GM23338 (cell line): Measurements from ENCODE around the gene KCNIP1. TPM values are rescaled to one million over a fixed set of nuclear protein-coding genes. Genes with fewer than 3 reads are reported as not detected.
A peak's percentile ranks its signal among the peaks of the same experiment; 100 is the strongest.

Experiments
- ATAC-seq: fragments of 200-7000 bp; cut with Tn5 transposase; 3 replicates; pipeline ENCODE4 v1.9.1; 2020
- DNase-seq: peaks from one replicate; pipeline ENCODE4 v3.0.0-alpha.2; 2015; ENCODE audit warnings: low spot score
- H2AFZ ChIP-seq: fragments of 200-600 bp; sonication (generic); 2 replicates; pipeline ENCODE4 v1.8.0; 2016; ENCODE audit warnings: antibody characterized with exemption, mild to moderate bottlenecking, moderate library complexity
- H3F3A ChIP-seq: fragments of 200-600 bp; sonication (generic); replicated peaks from 2 replicates; pipeline ENCODE4 v1.8.0; 2017; ENCODE audit warnings: antibody characterized with exemption, mixed run types, low read depth
- H3K27ac ChIP-seq: fragments of 200-600 bp; sonication (generic); 2 replicates; pipeline ENCODE4 v1.6.1; 2016; ENCODE audit warnings: low read depth
- H3K27me3 ChIP-seq: fragments of 200-600 bp; sonication (generic); 2 replicates; pipeline ENCODE4 v1.8.0; 2016; ENCODE audit warnings: mild to moderate bottlenecking, mixed run types, moderate library complexity; ENCODE audit not compliant: insufficient read depth
- H3K36me3 ChIP-seq: fragments of 200-600 bp; sonication (generic); 2 replicates; pipeline ENCODE4 v1.8.0; 2016; ENCODE audit warnings: mild to moderate bottlenecking; ENCODE audit not compliant: insufficient read depth
- H3K4me1 ChIP-seq: fragments of 200-600 bp; sonication (generic); 2 replicates; pipeline ENCODE4 v1.8.0; 2016; ENCODE audit warnings: mild to moderate bottlenecking, moderate library complexity; ENCODE audit not compliant: insufficient read depth
- H3K4me2 ChIP-seq: fragments of 200-600 bp; sonication (generic); 2 replicates; pipeline ENCODE4 v1.7.1; 2017; ENCODE audit warnings: mixed run types
- H3K4me3 ChIP-seq: fragments of 200-600 bp; sonication (generic); 2 replicates; pipeline ENCODE4 v1.6.1; 2016; ENCODE audit warnings: mixed run types
- H3K79me2 ChIP-seq: fragments of 200-600 bp; sonication (generic); replicated peaks from 2 replicates; pipeline ENCODE4 v1.8.0; 2017; ENCODE audit warnings: mild to moderate bottlenecking; ENCODE audit not compliant: insufficient read depth
- H3K9me2 ChIP-seq: fragments of 200-600 bp; sonication (generic); 2 replicates; pipeline ENCODE4 v1.8.0; 2017; ENCODE audit not compliant: insufficient read depth
- H4K20me1 ChIP-seq: fragments of 200-600 bp; sonication (generic); replicated peaks from 2 replicates; pipeline ENCODE4 v1.8.0; 2017; ENCODE audit warnings: mild to moderate bottlenecking; ENCODE audit not compliant: insufficient read depth
- H3K27ac Mint-ChIP-seq: 2 replicates; pipeline ENCODE4 v1.8.0; 2020; ENCODE audit warnings: inconsistent platforms, mild to moderate bottlenecking, moderate library complexity, mixed read lengths
- H3K27me3 Mint-ChIP-seq: 3 replicates; pipeline ENCODE4 v1.8.0; 2022; ENCODE audit warnings: low read depth, mild to moderate bottlenecking, moderate library complexity, mixed read lengths, inconsistent platforms; ENCODE audit not compliant: insufficient read depth, poor library complexity
- H3K36me3 Mint-ChIP-seq: 3 replicates; pipeline ENCODE4 v1.8.0; 2021; ENCODE audit warnings: low read depth, mild to moderate bottlenecking, inconsistent platforms, moderate library complexity, mixed read lengths
- H3K4me1 Mint-ChIP-seq: 3 replicates; pipeline ENCODE4 v1.8.0; 2020; ENCODE audit warnings: mild to moderate bottlenecking, inconsistent platforms, mixed read lengths
- H3K4me3 Mint-ChIP-seq: 3 replicates; pipeline ENCODE4 v1.8.0; 2021; ENCODE audit warnings: moderate library complexity, mild to moderate bottlenecking, inconsistent platforms, mixed read lengths
- H3K9me3 Mint-ChIP-seq: 3 replicates; pipeline ENCODE4 v1.8.0; 2020; ENCODE audit warnings: moderate library complexity, mild to moderate bottlenecking, inconsistent platforms, mixed read lengths
- EZH2 ChIP-seq: fragments of 200-600 bp; sonication (generic); IDR thresholded peaks from one replicate; pipeline ENCODE4 v1.8.0; 2017; ENCODE audit warnings: antibody characterized with exemption, mild to moderate bottlenecking, low read depth; ENCODE audit not compliant: unreplicated experiment
- POLR2AphosphoS5 ChIP-seq: IDR thresholded peaks from 2 replicates; pipeline ENCODE4 v1.6.1; 2016; ENCODE audit warnings: antibody characterized with exemption, low read depth
- REST ChIP-seq: IDR thresholded peaks from one replicate; pipeline ENCODE4 v1.6.1; 2018; ENCODE audit warnings: antibody characterized with exemption; ENCODE audit not compliant: unreplicated experiment
- STAT1 ChIP-seq: IDR thresholded peaks from one replicate; pipeline ENCODE4 v1.6.1; 2016; ENCODE audit warnings: antibody characterized with exemption; ENCODE audit not compliant: unreplicated experiment
- ZNF114 ChIP-seq: fragments of 250-450 bp; sonication (Bioruptor Pico); IDR thresholded peaks from 2 replicates; pipeline ENCODE4 v1.5.0; 2020; ENCODE audit warnings: mild to moderate bottlenecking, moderate library complexity
- ZNF331 ChIP-seq: fragments of 250-450 bp; sonication (Bioruptor Pico); IDR thresholded peaks from 2 replicates; pipeline ENCODE4 v1.5.0; 2020; ENCODE audit warnings: low read depth, mild to moderate bottlenecking, moderate library complexity
- ZNF462 ChIP-seq: fragments of 250-450 bp; sonication (Bioruptor Pico); IDR thresholded peaks from 2 replicates; pipeline ENCODE4 v1.5.0; 2020; ENCODE audit warnings: mild to moderate bottlenecking, moderate library complexity
- polyA plus RNA-seq: library from polyadenylated mRNA; unstranded; fragments of >200 nt; fragmentation: Nextera tagmentation; extraction: Ambion mirVana; gene quantifications from 2 replicates; pipeline ENCODE4 v1.2.1, GENCODE V29; 2016
- total RNA-seq: library from RNA; depleted of rRNA; stranded (reverse); fragments of >200 nt; shearing (Covaris generic); gene quantifications from 2 replicates; pipeline ENCODE4 v1.2.3, GENCODE V29; 2014
- TF ChIP-seq, protein P1 (sequence below), 2 experiments: fragments of 200-600 bp in 1 of 2; sonication (generic) in 1 of 2; conservative IDR thresholded peaks; 2 replicates each; pipeline versions ENCODE4 v1.5.1 to v1.6.1; 2016 to 2017; ENCODE audit warnings: antibody characterized with exemption in 2 of 2, low read depth in 2 of 2, mild to moderate bottlenecking in 2 of 2, moderate library complexity in 1 of 2

The KCNIP1 gene
- total and polyA plus RNA-seq, 2 experiments from 2014 or later, result 0.31 to 0.87 TPM

- Histone ChIP-seq H3K27me3 (peaks cover 34% of the 10 kb centered on the region), H3K4me3 (no peak overlapping the region), H3K79me2 (no peaks in the 10 kb centered on the region), H3K27ac (no peak overlapping the region), H2AFZ (no peak overlapping the region), H4K20me1 (no peaks in the 10 kb centered on the region), H3K4me2 (no peak overlapping the region), H3K4me1 (peaks cover 8% of the 10 kb centered on the region; the same call in 1 of the 2 replicates), H3F3A (no peaks in the 10 kb centered on the region), H3K9me2 (no peaks in the 10 kb centered on the region), H3K36me3 (no peaks in the 10 kb centered on the region)
- Mint-ChIP-seq H3K36me3 (no peaks in the 10 kb centered on the region), H3K4me1 (peaks cover 33% of the 10 kb centered on the region), H3K27me3 (peaks cover 34% of the 10 kb centered on the region), H3K27ac (no peak overlapping the region), H3K9me3 (peaks cover 3% of the 10 kb centered on the region; the same call in 1 of the 3 replicates), H3K4me3 (no peak overlapping the region)
- ATAC-seq, result no peak
- TF ChIP-seq ZNF331, result no peak
- no peak for DNase-seq
These were observed 1.9 kb upstream of the KCNIP1 start for GRCh38 chr5:170501931-170502330.

- Mint-ChIP-seq H3K9me3 (peaks cover 3% of the 10 kb centered on the region; the same call in 1 of the 3 replicates), H3K36me3 (no peaks in the 10 kb centered on the region), H3K4me3 (peak overlapping the region; percentile 63), H3K27me3 (peaks cover 32% of the 10 kb centered on the region), H3K27ac (no peak overlapping the region), H3K4me1 (peaks cover 21% of the 10 kb centered on the region)
- peak; percentile 18 for DNase-seq
- Histone ChIP-seq H3K4me1 (peaks cover 20% of the 10 kb centered on the region), H3K4me2 (peak overlapping the region; percentile 85), H3K79me2 (no peaks in the 10 kb centered on the region), H3K27me3 (peaks cover 40% of the 10 kb centered on the region), H3K4me3 (peak overlapping the region; percentile 66), H3K9me2 (no peaks in the 10 kb centered on the region), H3K27ac (no peak overlapping the region), H3K36me3 (no peaks in the 10 kb centered on the region), H3F3A (no peaks in the 10 kb centered on the region), H4K20me1 (no peaks in the 10 kb centered on the region), H2AFZ (peak overlapping the region; percentile 100)
- ATAC-seq, result peak; percentile 4; the same call in 2 of the 3 replicates
- TF ChIP-seq ZNF462 (CRISPR knock-in tag) (no peak), EZH2 (no peak), STAT1 (no peak), REST (no peak), POLR2AphosphoS5 (no peak), ZNF114 (CRISPR knock-in tag) (no peak)
- TF ChIP-seq, protein P1, sequence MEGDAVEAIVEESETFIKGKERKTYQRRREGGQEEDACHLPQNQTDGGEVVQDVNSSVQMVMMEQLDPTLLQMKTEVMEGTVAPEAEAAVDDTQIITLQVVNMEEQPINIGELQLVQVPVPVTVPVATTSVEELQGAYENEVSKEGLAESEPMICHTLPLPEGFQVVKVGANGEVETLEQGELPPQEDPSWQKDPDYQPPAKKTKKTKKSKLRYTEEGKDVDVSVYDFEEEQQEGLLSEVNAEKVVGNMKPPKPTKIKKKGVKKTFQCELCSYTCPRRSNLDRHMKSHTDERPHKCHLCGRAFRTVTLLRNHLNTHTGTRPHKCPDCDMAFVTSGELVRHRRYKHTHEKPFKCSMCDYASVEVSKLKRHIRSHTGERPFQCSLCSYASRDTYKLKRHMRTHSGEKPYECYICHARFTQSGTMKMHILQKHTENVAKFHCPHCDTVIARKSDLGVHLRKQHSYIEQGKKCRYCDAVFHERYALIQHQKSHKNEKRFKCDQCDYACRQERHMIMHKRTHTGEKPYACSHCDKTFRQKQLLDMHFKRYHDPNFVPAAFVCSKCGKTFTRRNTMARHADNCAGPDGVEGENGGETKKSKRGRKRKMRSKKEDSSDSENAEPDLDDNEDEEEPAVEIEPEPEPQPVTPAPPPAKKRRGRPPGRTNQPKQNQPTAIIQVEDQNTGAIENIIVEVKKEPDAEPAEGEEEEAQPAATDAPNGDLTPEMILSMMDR (conservative IDR thresholded peaks at IDR 0.05; ENCODE audit: low read depth in 2 of 2), result no peak
These were observed 921 bp downstream of the KCNIP1 start for GRCh38 chr5:170504616-170505266.
